GM21528 (cell line): ENCODE measurements around the gene MKX.

Experiments used
- ATAC-seq: cut with Tn5 transposase; IDR thresholded peaks from one replicate; pipeline ENCODE4 v1.9.1; 2021; ENCODE audit warnings: mild to moderate bottlenecking, moderate library complexity; ENCODE audit not compliant: unreplicated experiment, low FRiP score

Gene MKX

GRCh38 chr10:27745732-27746396 lies at the start of gene MKX:
Gene MKX, minus strand, starts transcription at chr10:27745819. Its CDS starts 2,404 bp downstream, at chr10:27743415.
- no peak for ATAC-seq

GRCh38 chr10:27794157-27794556 lies 48.5 kb upstream of the MKX start:
- no peak for ATAC-seq

- no peak for ATAC-seq
Observed at GRCh38 chr10:27792216-27792615, 46.6 kb upstream of the MKX start.

- ATAC-seq = no peak
Observed at GRCh38 chr10:27784272-27784671, 38.7 kb upstream of the MKX start.

GRCh38 chr10:27783660-27784059 lies 38.0 kb upstream of the MKX start:
- ATAC-seq = no peak

GRCh38 chr10:27779462-27780015 lies 33.9 kb upstream of the MKX start:
- no peak for ATAC-seq

GRCh38 chr10:27774831-27775230 lies 29.2 kb upstream of the MKX start:
- no peak for ATAC-seq

GRCh38 chr10:27771231-27771630 lies 25.6 kb upstream of the MKX start:
- ATAC-seq = no peak

GRCh38 chr10:27770181-27770580 lies 24.6 kb upstream of the MKX start:
- ATAC-seq = no peak

GRCh38 chr10:27760867-27761266 lies 15.2 kb upstream of the MKX start:
- ATAC-seq = no peak

- ATAC-seq = no peak
Observed at GRCh38 chr10:27759483-27760272, 14.1 kb upstream of the MKX start.

- ATAC-seq = no peak
Observed at GRCh38 chr10:27752673-27753237, 7.1 kb upstream of the MKX start.

- ATAC-seq = no peak
Observed at GRCh38 chr10:27748601-27749000, 3.0 kb upstream of the MKX start.

- no peak for ATAC-seq
Observed at GRCh38 chr10:27747096-27747451, 1.5 kb upstream of the MKX start.

GRCh38 chr10:27746397-27747095 lies 927 bp upstream of the MKX start:
- ATAC-seq = no peak

GRCh38 chr10:27744802-27745731 lies 552 bp downstream of the MKX start:
- ATAC-seq = no peak

- ATAC-seq = no peak
Observed at GRCh38 chr10:27743877-27744801, 1.5 kb downstream of the MKX start.

GRCh38 chr10:27743012-27743876 lies 2.4 kb downstream of the MKX start:
- no peak for ATAC-seq
